CD14-positive monocyte (primary cell): ENCODE results near the gene GAS2L2. TPM values are rescaled to one million over a fixed set of nuclear protein-coding genes. Genes with fewer than 3 reads are reported as not detected.

Source experiments
- DNase-seq, 3 donors: peaks; one replicate each; pipeline ENCODE4 v3.0.0-alpha.2; 2011 to 2022
- H2AFZ ChIP-seq: 2 replicates; pipeline ENCODE4 v1.6.0; 2012; ENCODE audit warnings: mild to moderate bottlenecking, low read depth, low read length, inconsistent platforms; ENCODE audit not compliant: insufficient read depth, poor library complexity, severe bottlenecking
- H3K27ac ChIP-seq, 2 donors: 1 replicate in 1 of 2; 2 replicates in 1 of 2; pipeline ENCODE4 v1.5.1; 2012 to 2013; ENCODE audit warnings: low read length in 2 of 2, control low read depth in 1 of 2, inconsistent platforms in 1 of 2, low read depth in 1 of 2, mild to moderate bottlenecking in 1 of 2
- H3K27me3 ChIP-seq, 2 donors: one replicate each; pipeline versions ENCODE4 v1.6.0 to v1.6.1; 2011 to 2013; ENCODE audit warnings: low read length in 2 of 2; ENCODE audit not compliant: control insufficient read depth in 2 of 2, insufficient read depth in 2 of 2
- H3K36me3 ChIP-seq, 2 donors: replicated peaks in 1 of 2; 1 replicate in 1 of 2; 2 replicates in 1 of 2; pipeline versions ENCODE4 v1.5.1 to v1.6.1; 2012 to 2013; ENCODE audit warnings: low read length in 2 of 2, control low read depth in 1 of 2, inconsistent platforms in 1 of 2, mild to moderate bottlenecking in 1 of 2; ENCODE audit not compliant: insufficient read depth in 2 of 2, control insufficient read depth in 1 of 2
- H3K4me1 ChIP-seq, 2 donors: 1 replicate in 1 of 2; 2 replicates in 1 of 2; pipeline versions ENCODE4 v1.5.1 to v1.6.1; 2012 to 2013; ENCODE audit warnings: low read length in 2 of 2, control low read depth in 1 of 2, inconsistent platforms in 1 of 2, mild to moderate bottlenecking in 1 of 2, moderate library complexity in 1 of 2; ENCODE audit not compliant: insufficient read depth in 2 of 2, control insufficient read depth in 1 of 2
- H3K4me2 ChIP-seq: replicated peaks from 2 replicates; pipeline ENCODE3; 2012; ENCODE audit warnings: low read length, moderate library complexity, mild to moderate bottlenecking; ENCODE audit not compliant: poor library complexity, severe bottlenecking; ENCODE audit errors: extremely low read depth
- H3K4me3 ChIP-seq, 3 experiments: fragments of 200-600 bp in 1 of 3; sonication (generic) in 1 of 3; replicated peaks in 1 of 3; 1 replicate in 2 of 3; 2 replicates in 1 of 3; pipeline ENCODE4 v1.5.1; 2011 to 2013; ENCODE audit warnings: low read length in 3 of 3, mild to moderate bottlenecking in 3 of 3, control low read depth in 2 of 3, low read depth in 2 of 3, inconsistent platforms in 1 of 3, moderate library complexity in 1 of 3
- H3K79me2 ChIP-seq: 2 replicates; pipeline ENCODE4 v1.6.0; 2012; ENCODE audit warnings: mild to moderate bottlenecking, control low read depth, inconsistent platforms, low read length, moderate library complexity; ENCODE audit not compliant: insufficient read depth
- H3K9ac ChIP-seq: 2 replicates; pipeline ENCODE4 v1.6.0; 2017; ENCODE audit warnings: low read length, mild to moderate bottlenecking; ENCODE audit not compliant: insufficient read depth, poor library complexity, severe bottlenecking
- H3K9me3 ChIP-seq, 2 donors: replicated peaks in 1 of 2; 1 replicate in 1 of 2; 2 replicates in 1 of 2; pipeline versions ENCODE4 v1.5.1 to v1.6.1; 2012 to 2013; ENCODE audit warnings: low read length in 2 of 2, control low read depth in 1 of 2; ENCODE audit not compliant: control insufficient read depth in 1 of 2, insufficient read depth in 1 of 2
- H4K20me1 ChIP-seq: 2 replicates; pipeline ENCODE4 v1.6.0; 2012; ENCODE audit warnings: mild to moderate bottlenecking, low read length, control low read depth, moderate library complexity; ENCODE audit not compliant: insufficient read depth
- H3K27ac Mint-ChIP-seq, 7 donors: one replicate each; pipeline ENCODE4 v1.8.0; 2020; ENCODE audit warnings: mild to moderate bottlenecking in 7 of 7, mixed read lengths in 7 of 7, moderate library complexity in 6 of 7, inconsistent platforms in 2 of 7
- H3K27me3 Mint-ChIP-seq, 3 donors: one replicate each; pipeline ENCODE4 v1.8.0; 2021 to 2022; ENCODE audit warnings: low read depth in 3 of 3, mild to moderate bottlenecking in 3 of 3, mixed read lengths in 3 of 3, moderate library complexity in 3 of 3, inconsistent platforms in 1 of 3
- H3K36me3 Mint-ChIP-seq, 2 donors: one replicate each; pipeline ENCODE4 v1.8.0; 2020; ENCODE audit warnings: mixed read lengths in 2 of 2, inconsistent platforms in 1 of 2, mild to moderate bottlenecking in 1 of 2
- H3K4me1 Mint-ChIP-seq: one replicate; pipeline ENCODE4 v1.8.0; 2020; ENCODE audit warnings: mild to moderate bottlenecking, mixed read lengths
- H3K4me3 Mint-ChIP-seq, 2 donors: one replicate each; pipeline ENCODE4 v1.8.0; 2020; ENCODE audit warnings: mild to moderate bottlenecking in 2 of 2, mixed read lengths in 2 of 2, moderate library complexity in 1 of 2
- H3K9me3 Mint-ChIP-seq, 7 donors: one replicate each; pipeline ENCODE4 v1.8.0; 2020 to 2022; ENCODE audit warnings: mixed read lengths in 7 of 7, mild to moderate bottlenecking in 6 of 7, moderate library complexity in 6 of 7, inconsistent platforms in 2 of 7
- whole genome bisulfite sequencing: methylation state at CpG from one replicate; pipeline ENCODE4 v1.1.5; 2013; ENCODE audit warnings: missing lambda C conversion rate; ENCODE audit not compliant: insufficient coverage; 5-methylcytosine and 5-hydroxymethylcytosine counted together
- intact Hi-C, 2 donors: fragments of 100-400 bp; cut with micrococcal nuclease; formaldehyde crosslinking; loops; one replicate each; pipeline versions ENCODE4 v1.15.0 to v1.15.1; 2023
- polyA plus RNA-seq, 3 donors: library from polyadenylated mRNA; depleted of rRNA in 1 of 3; unstranded in 2 of 3; stranded (reverse) in 1 of 3; fragments of 300-500 nt in 2 of 3; fragments of >200 nt in 1 of 3; fragmentation: Illumina TruSeq in 2 of 3; gene quantifications; 1 replicate in 2 of 3; 2 replicates in 1 of 3; pipeline ENCODE4 v1.2.3, GENCODE V29; 2012 to 2021
- TF ChIP-seq, protein P1 (sequence below): fragments of 200-600 bp; IDR thresholded peaks from one replicate; pipeline ENCODE4 v1.8.0; 2022; ENCODE audit warnings: antibody characterized with exemption, mild to moderate bottlenecking

GAS2L2 gene
- polyA plus RNA-seq, 3 donors: not detected

DNA sequence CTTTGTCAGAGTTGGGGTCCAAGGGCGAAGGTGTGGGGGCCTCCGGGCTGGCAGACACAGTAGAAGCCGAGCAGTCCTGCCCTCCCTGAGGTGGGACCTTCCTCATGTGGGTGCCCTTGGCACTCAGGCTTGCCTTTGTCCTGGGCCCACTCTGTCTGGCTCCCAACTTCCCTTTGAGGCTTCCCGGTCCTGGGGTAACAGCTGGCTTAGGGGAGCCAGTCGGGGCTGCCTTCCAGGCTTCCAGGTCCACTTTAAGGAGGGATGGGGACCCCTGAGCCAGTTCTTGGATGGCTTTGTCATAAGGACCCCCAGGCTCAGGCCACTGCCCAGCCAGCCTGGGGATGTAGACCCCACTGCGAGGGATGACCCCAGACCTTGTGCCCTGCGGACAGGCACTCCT, 7.8 kb downstream of the GAS2L2 start:
- intact Hi-C loops: loop anchor here (5.0 to 10.0 kb wide), 3 partner anchors 133 to 580 kb away; no protein-coding TSS in a partner anchor
- peaks cover 12 to 49% of the 10 kb centered on the region in 2 donors for H3K27me3 ChIP-seq

GRCh38 chr17:35744830-35745229, 8.2 kb downstream of the GAS2L2 start:
- no peak overlapping the region for H2AFZ ChIP-seq
- H3K27ac Mint-ChIP-seq: no peak overlapping the region
- intact Hi-C loops: loop anchor here (5.0 to 10.0 kb wide), 3 partner anchors 133 to 580 kb away; no protein-coding TSS in a partner anchor
- H3K9me3 Mint-ChIP-seq: peaks cover 0 to 14% (median 0%) of the 10 kb centered on the region in 7 donors
- H3K4me3 Mint-ChIP-seq: no peak overlapping the region
- H3K9ac ChIP-seq: no peak overlapping the region
- H3K36me3 Mint-ChIP-seq: no peaks in the 10 kb centered on the region
- H4K20me1 ChIP-seq: no peaks in the 10 kb centered on the region
- TF ChIP-seq, protein P1, sequence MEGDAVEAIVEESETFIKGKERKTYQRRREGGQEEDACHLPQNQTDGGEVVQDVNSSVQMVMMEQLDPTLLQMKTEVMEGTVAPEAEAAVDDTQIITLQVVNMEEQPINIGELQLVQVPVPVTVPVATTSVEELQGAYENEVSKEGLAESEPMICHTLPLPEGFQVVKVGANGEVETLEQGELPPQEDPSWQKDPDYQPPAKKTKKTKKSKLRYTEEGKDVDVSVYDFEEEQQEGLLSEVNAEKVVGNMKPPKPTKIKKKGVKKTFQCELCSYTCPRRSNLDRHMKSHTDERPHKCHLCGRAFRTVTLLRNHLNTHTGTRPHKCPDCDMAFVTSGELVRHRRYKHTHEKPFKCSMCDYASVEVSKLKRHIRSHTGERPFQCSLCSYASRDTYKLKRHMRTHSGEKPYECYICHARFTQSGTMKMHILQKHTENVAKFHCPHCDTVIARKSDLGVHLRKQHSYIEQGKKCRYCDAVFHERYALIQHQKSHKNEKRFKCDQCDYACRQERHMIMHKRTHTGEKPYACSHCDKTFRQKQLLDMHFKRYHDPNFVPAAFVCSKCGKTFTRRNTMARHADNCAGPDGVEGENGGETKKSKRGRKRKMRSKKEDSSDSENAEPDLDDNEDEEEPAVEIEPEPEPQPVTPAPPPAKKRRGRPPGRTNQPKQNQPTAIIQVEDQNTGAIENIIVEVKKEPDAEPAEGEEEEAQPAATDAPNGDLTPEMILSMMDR: no peak
- H3K36me3 ChIP-seq: no peaks in the 10 kb centered on the region
- 93% methylated on average over 6 of the region's 8 CpGs for WGBS
- no peaks in the 10 kb centered on the region for H3K79me2 ChIP-seq
- H3K4me1 Mint-ChIP-seq: peaks cover 6% of the 10 kb centered on the region
- H3K9me3 ChIP-seq: peaks cover 0 to 9% of the 10 kb centered on the region in 2 donors
- no peak overlapping the region for H3K27ac ChIP-seq
- no peak overlapping the region for H3K4me2 ChIP-seq
- H3K4me3 ChIP-seq: no peak overlapping the region
- H3K4me1 ChIP-seq: no peaks in the 10 kb centered on the region
- peaks cover 11 to 48% of the 10 kb centered on the region in 2 donors for H3K27me3 ChIP-seq
- H3K27me3 Mint-ChIP-seq: peaks cover 43 to 52% (median 50%) of the 10 kb centered on the region in 3 donors
- DNase-seq: no peak

More for the DNA sequence above, 7.8 kb downstream of the GAS2L2 start:
- H3K9me3 Mint-ChIP-seq: peaks cover 0 to 14% (median 3%) of the 10 kb centered on the region in 7 donors
- Histone ChIP-seq H3K36me3 (no peaks in the 10 kb centered on the region), H3K4me1 (no peaks in the 10 kb centered on the region), H3K4me2 (no peak overlapping the region), H3K27ac (no peak overlapping the region), H4K20me1 (no peaks in the 10 kb centered on the region), H2AFZ (no peak overlapping the region), H3K79me2 (no peaks in the 10 kb centered on the region), H3K9me3 (peaks cover 0 to 9% of the 10 kb centered on the region in 2 donors), H3K4me3 (no peak overlapping the region), H3K9ac (no peak overlapping the region)
- TF ChIP-seq, protein P1: no peak
- no peaks in the 10 kb centered on the region for H3K36me3 Mint-ChIP-seq
- no peak for DNase-seq
- H3K4me3 Mint-ChIP-seq: no peak overlapping the region
- H3K4me1 Mint-ChIP-seq: peaks cover 9% of the 10 kb centered on the region
- H3K27me3 Mint-ChIP-seq: peaks cover 43 to 52% (median 50%) of the 10 kb centered on the region in 3 donors
- 91% methylated on average over 7 of the region's 7 CpGs for WGBS
- no peak overlapping the region for H3K27ac Mint-ChIP-seq
